ENCODE results near the gene PSMA3. TPM values are rescaled to one million over a fixed set of nuclear protein-coding genes. Genes with fewer than 3 reads are reported as not detected.

The PSMA3 gene
- total RNA-seq, 4 donors from 2014 or later: 73.6 to 157 (median 119) TPM

GRCh38 chr14:58278177-58278576, 33.5 kb downstream of the PSMA3 start:
- WGBS, 2 donors: 93 to 95% methylated on average over 8 of the region's 8 CpGs
- H3K27me3 ChIP-seq: no peaks in the 10 kb centered on the region
- peaks cover 0 to 35% (median 19%) of the 10 kb centered on the region in 3 donors for H3K4me1 ChIP-seq
- intact Hi-C loops (cut with DNase I): no loop called here
- no peak overlapping the region for H3K27ac ChIP-seq
- no peaks in the 10 kb centered on the region for H3K9me3 ChIP-seq
- no peak for TF ChIP-seq POLR2A (IDR thresholded peaks at IDR 0.05)
- TF ChIP-seq, protein P1, sequence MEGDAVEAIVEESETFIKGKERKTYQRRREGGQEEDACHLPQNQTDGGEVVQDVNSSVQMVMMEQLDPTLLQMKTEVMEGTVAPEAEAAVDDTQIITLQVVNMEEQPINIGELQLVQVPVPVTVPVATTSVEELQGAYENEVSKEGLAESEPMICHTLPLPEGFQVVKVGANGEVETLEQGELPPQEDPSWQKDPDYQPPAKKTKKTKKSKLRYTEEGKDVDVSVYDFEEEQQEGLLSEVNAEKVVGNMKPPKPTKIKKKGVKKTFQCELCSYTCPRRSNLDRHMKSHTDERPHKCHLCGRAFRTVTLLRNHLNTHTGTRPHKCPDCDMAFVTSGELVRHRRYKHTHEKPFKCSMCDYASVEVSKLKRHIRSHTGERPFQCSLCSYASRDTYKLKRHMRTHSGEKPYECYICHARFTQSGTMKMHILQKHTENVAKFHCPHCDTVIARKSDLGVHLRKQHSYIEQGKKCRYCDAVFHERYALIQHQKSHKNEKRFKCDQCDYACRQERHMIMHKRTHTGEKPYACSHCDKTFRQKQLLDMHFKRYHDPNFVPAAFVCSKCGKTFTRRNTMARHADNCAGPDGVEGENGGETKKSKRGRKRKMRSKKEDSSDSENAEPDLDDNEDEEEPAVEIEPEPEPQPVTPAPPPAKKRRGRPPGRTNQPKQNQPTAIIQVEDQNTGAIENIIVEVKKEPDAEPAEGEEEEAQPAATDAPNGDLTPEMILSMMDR (IDR thresholded peaks at IDR 0.05): no peak
- DNase-seq: no peak
- peaks cover 0 to 74% (median 8%) of the 10 kb centered on the region in 3 donors for H3K36me3 ChIP-seq
- H3K4me3 ChIP-seq: no peak overlapping the region

- Histone ChIP-seq H3K4me1 (peaks cover 0 to 48% (median 18%) of the 10 kb centered on the region in 3 donors), H3K36me3 (peaks cover 0 to 84% (median 14%) of the 10 kb centered on the region in 3 donors)
- WGBS, 2 donors: 1 to 4% methylated on average over 4 of the region's 4 CpGs
Measured at GRCh38 chr14:58280954-58281787, 36.5 kb downstream of the PSMA3 start.

DNA sequence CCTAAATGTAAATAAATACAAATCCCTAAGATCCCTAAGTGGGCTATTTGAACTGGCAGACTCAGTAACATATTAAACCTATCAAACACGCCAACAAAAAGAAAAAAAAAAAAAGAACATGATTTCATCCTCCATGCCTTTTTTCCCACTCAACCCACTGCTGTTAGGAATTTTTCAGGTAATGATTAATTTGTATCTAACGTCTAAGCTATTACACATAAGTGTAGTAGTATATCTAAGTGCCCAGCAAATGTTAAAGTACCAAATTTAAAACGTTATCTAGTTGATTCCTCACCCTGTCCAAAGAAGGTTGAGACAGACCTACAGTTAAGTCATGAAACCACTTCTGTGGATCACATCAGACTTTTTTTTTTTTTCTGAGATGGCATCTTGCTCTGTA, 37.3 kb downstream of the PSMA3 start:
- no peak for DNase-seq
- Histone ChIP-seq H3K9me3 (no peaks in the 10 kb centered on the region), H3K27ac (peak overlapping the region; percentile 23 to 80 (median 54)), H3K4me1 (peaks cover 0 to 47% (median 18%) of the 10 kb centered on the region in 3 donors), H3K36me3 (peaks cover 0 to 84% (median 14%) of the 10 kb centered on the region in 3 donors), H3K4me3 (no peak overlapping the region), H3K27me3 (no peaks in the 10 kb centered on the region)
- intact Hi-C loops (cut with DNase I): no loop called here
- 46 to 52% methylated on average over 3 of the region's 3 CpGs for WGBS, 2 donors
- no peak for TF ChIP-seq POLR2A (IDR thresholded peaks at IDR 0.05)
- TF ChIP-seq, protein P1 (IDR thresholded peaks at IDR 0.05): no peak

More at GRCh38 chr14:58280954-58281787, 36.5 kb downstream of the PSMA3 start:
- no peak for DNase-seq
- TF ChIP-seq POLR2A (IDR thresholded peaks at IDR 0.05): no peak
- TF ChIP-seq, protein P1 (IDR thresholded peaks at IDR 0.05): no peak
- no peaks in the 10 kb centered on the region for H3K9me3 ChIP-seq
- intact Hi-C loops (cut with DNase I): no loop called here
- peak overlapping the region in 1 of 4 donors; percentile 1 for H3K4me3 ChIP-seq
- H3K27me3 ChIP-seq: no peaks in the 10 kb centered on the region
- peak overlapping the region; percentile 23 to 82 (median 79) for H3K27ac ChIP-seq

DNA sequence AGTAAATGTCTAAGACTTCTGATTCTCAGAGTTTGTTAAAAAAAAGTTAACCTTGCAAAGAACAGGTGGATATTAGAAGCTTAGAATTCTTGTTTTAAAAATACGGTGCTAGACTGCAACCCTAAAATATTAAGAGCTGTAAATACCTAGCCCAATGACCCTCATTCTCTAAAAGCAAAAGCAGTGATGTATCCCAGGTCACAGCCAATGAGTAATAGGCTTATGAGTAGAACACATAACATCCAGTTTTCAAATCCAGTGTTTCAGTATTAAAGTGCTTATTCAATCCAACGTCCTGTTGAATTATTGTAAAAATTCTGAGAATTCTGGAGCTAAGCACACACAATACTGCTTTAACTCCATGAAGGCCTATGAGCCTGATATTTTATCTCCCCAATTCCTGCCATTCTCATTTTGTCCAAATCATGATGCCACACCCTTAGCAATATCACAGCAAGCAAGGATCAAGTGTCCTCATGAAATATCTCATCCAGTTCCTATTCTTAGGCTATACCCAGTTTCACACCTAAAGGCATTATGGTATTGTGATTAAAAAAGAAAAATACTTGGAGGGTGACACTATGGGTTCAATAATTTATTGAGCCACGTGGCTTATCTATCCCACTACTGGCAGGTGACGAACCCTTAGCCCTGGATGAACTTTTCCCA, 38.4 kb downstream of the PSMA3 start:
- Histone ChIP-seq H3K4me1 (peaks cover 0 to 54% (median 18%) of the 10 kb centered on the region in 3 donors), H3K36me3 (peaks cover 0 to 84% (median 6%) of the 10 kb centered on the region in 3 donors), H3K27me3 (no peaks in the 10 kb centered on the region), H3K27ac (peak overlapping the region in 2 of 4 donors; percentile 2 to 22), H3K4me3 (no peak overlapping the region), H3K9me3 (no peaks in the 10 kb centered on the region)
- intact Hi-C loops (cut with DNase I): no loop called here
- TF ChIP-seq POLR2A (IDR thresholded peaks at IDR 0.05): no peak
- TF ChIP-seq, protein P1 (IDR thresholded peaks at IDR 0.05): no peak
- DNase-seq: no peak
- WGBS, 2 donors: 72 to 73% methylated on average over 4 of the region's 4 CpGs

- no peak for DNase-seq
- Histone ChIP-seq H3K27ac (peak overlapping the region in 1 of 4 donors; percentile 22), H3K4me1 (peaks cover 0 to 61% (median 18%) of the 10 kb centered on the region in 3 donors)
Measured at GRCh38 chr14:58283730-58284129, 39.1 kb downstream of the PSMA3 start.

More at GRCh38 chr14:58283730-58284129, 39.1 kb downstream of the PSMA3 start:
- intact Hi-C loops (cut with DNase I): no loop called here
- H3K9me3 ChIP-seq: no peaks in the 10 kb centered on the region
- H3K27me3 ChIP-seq: no peaks in the 10 kb centered on the region
- H3K36me3 ChIP-seq: peaks cover 0 to 84% (median 6%) of the 10 kb centered on the region in 3 donors
- no peak overlapping the region for H3K4me3 ChIP-seq
- TF ChIP-seq POLR2A (IDR thresholded peaks at IDR 0.05): no peak
- TF ChIP-seq, protein P1 (IDR thresholded peaks at IDR 0.05): no peak
